K562 (cell line): ENCODE data around the gene NFYC. TPM values are rescaled to one million over a fixed set of nuclear protein-coding genes. Genes with fewer than 3 reads are reported as not detected.

Source experiments
- CCNT2 ChIP-seq: IDR thresholded peaks from 2 replicates; pipeline ENCODE4 v1.6.1; 2011; ENCODE audit warnings: borderline replicate concordance, low read depth, mild to moderate bottlenecking, moderate library complexity, mixed read lengths, low read length; ENCODE audit not compliant: insufficient read length; ENCODE audit errors: extremely low read depth
- DIDO1 ChIP-seq: fragments of 450-650 bp; IDR thresholded peaks from 2 replicates; pipeline ENCODE4 v1.6.1; 2016; ENCODE audit warnings: low read depth, missing biosample characterization, missing genetic modification characterization
- POLR2A ChIP-seq: fragments of 450-650 bp; conservative IDR thresholded peaks from 2 replicates; pipeline ENCODE4 v1.6.1; 2016
- ZNF318 ChIP-seq, 2 experiments: fragments of 450-650 bp; IDR thresholded peaks; 2 replicates each; pipeline ENCODE4 v1.6.1; 2016; ENCODE audit warnings: mild to moderate bottlenecking in 2 of 2, borderline replicate concordance in 1 of 2, low read depth in 1 of 2, moderate library complexity in 1 of 2
- polyA plus RNA-seq, 8 experiments: library from polyadenylated mRNA; depleted of rRNA in 4 of 8; stranded (reverse) in 5 of 8; unstranded in 3 of 8; fragments of >200 nt; fragmentation: Nextera tagmentation in 2 of 8; fragmentation: Illumina TruSeq in 1 of 8; extraction: Ambion mirVana in 2 of 8; extraction: Trizol in 1 of 8; gene quantifications; 2 replicates each; pipeline versions ENCODE4 v1.2.1 to v1.2.3, GENCODE V29; 2011 to 2014; ENCODE audit warnings: inconsistent platforms in 1 of 8, missing spikeins in 1 of 8
- total RNA-seq, 7 experiments: library from RNA; depleted of rRNA in 6 of 7; stranded (reverse); fragments of >200 nt in 6 of 7; fragmentation: Illumina TruSeq in 2 of 7; extraction: Trizol in 2 of 7; gene quantifications; 2 replicates each; pipeline versions ENCODE4 v1.2.1 to v1.2.3, GENCODE V29; 2011 to 2021; ENCODE audit warnings: low replicate concordance in 1 of 7

Gene NFYC
- total and polyA plus RNA-seq, 9 of the 15 experiments (the other 6 are each of a cell fraction or from before 2014, with no cell fraction given) = 4.8 to 59.8 (median 41.1) TPM

GRCh38 chr1:40789342-40789598, 97.8 kb downstream of the NFYC start (continued):
- no peak for TF ChIP-seq ZNF318 (IDR thresholded peaks at IDR 0.05; ENCODE audit: borderline replicate concordance in 1 of 2, low read depth in 1 of 2)
- no peak for TF ChIP-seq POLR2A
- TF ChIP-seq CCNT2 = no peak
- no peak for TF ChIP-seq DIDO1 (tag)
